ENCODE data around the gene NTSR2. TPM values are rescaled to one million over a fixed set of nuclear protein-coding genes. Genes with fewer than 3 reads are reported as not detected.
"Not testable (repeated sequence)": the region's sequence is repeated elsewhere in the genome, so short reads cannot be mapped to it uniquely, and the experiment has no call there.

Gene NTSR2
- total and polyA plus RNA-seq, 2 donors (not counting 3 experiments of a cell fraction or from before 2014, with no cell fraction given): not detected

DNA sequence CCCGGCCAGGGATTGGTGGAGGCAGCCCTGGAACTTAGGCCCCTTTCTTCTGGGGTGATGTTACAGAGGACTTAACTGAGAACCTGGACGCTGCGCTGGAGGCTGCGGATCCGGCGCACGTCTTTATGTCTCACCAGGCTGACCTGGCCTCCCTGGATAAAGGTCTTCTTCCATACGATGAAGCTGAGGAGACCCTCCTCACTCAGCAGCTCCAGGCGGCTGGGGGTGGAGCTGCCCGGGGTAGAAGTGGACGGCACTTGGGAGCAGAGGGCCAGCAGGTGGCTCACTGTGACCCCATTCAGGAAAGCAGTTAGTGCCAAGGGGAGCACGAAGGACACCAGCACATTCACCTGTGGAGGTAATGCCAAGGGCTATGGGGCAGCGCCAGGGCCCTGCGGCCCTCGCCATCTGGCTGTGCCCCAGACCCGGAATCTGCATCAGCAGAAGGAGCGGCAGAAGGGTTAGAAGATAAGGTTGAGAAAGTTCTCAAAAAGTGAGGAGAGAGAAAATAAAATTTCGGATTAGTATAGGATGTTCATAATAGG lies 8.0 kb downstream of the NTSR2 start:
- intact Hi-C loops (cut with micrococcal nuclease) (no loop called here), dilution Hi-C loops (cut with MboI; ENCODE audit: extremely low pct_ligation_motif_present, low sequenced_read_pairs) (no loop called here)
- no peaks in the 10 kb centered on the region for H3K79me2 ChIP-seq (ENCODE audit: control insufficient read depth, insufficient read depth, low read length)
- no TSS peak for BruUV-seq (replicated peaks)
- no peak overlapping the region for H3K9ac ChIP-seq (replicated peaks; ENCODE audit: extremely low read depth, insufficient read depth, low read length)
- H3K9me1 ChIP-seq (replicated peaks; ENCODE audit: control insufficient read depth, extremely low read depth, insufficient read depth, low read length): no peaks in the 10 kb centered on the region
- no peaks in the 10 kb centered on the region for H3K27me3 ChIP-seq (ENCODE audit: control insufficient read depth in 2 of 2, insufficient read depth in 2 of 2, low read length in 2 of 2)
- no peaks in the 10 kb centered on the region for H4K20me1 ChIP-seq (replicated peaks; ENCODE audit: control insufficient read depth, extremely low read depth, insufficient read depth, low read length)
- CTCF ChIA-PET: no interaction called here
- no peak overlapping the region for H3K27ac ChIP-seq (ENCODE audit: insufficient read depth, low read depth, low read length)
- POLR2A ChIA-PET: no interaction called here
- H3K4me1 ChIP-seq (ENCODE audit: control insufficient read depth, extremely low read depth, insufficient read depth, low read length): no peaks in the 10 kb centered on the region
- no peak for TF ChIP-seq FOS (IDR thresholded peaks at IDR 0.05; ENCODE audit: borderline replicate concordance, insufficient read depth, low read length)
- TF ChIP-seq, protein P1, sequence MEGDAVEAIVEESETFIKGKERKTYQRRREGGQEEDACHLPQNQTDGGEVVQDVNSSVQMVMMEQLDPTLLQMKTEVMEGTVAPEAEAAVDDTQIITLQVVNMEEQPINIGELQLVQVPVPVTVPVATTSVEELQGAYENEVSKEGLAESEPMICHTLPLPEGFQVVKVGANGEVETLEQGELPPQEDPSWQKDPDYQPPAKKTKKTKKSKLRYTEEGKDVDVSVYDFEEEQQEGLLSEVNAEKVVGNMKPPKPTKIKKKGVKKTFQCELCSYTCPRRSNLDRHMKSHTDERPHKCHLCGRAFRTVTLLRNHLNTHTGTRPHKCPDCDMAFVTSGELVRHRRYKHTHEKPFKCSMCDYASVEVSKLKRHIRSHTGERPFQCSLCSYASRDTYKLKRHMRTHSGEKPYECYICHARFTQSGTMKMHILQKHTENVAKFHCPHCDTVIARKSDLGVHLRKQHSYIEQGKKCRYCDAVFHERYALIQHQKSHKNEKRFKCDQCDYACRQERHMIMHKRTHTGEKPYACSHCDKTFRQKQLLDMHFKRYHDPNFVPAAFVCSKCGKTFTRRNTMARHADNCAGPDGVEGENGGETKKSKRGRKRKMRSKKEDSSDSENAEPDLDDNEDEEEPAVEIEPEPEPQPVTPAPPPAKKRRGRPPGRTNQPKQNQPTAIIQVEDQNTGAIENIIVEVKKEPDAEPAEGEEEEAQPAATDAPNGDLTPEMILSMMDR (IDR thresholded peaks at IDR 0.05; ENCODE audit: extremely low read depth in 1 of 2, insufficient read depth in 1 of 2, low read depth in 1 of 2, low read length in 2 of 2): no peak
- no peak for TF ChIP-seq EZH2 (IDR thresholded peaks at IDR 0.05; ENCODE audit: borderline replicate concordance, low read depth, low read length, severe bottlenecking)
- TF ChIP-seq POLR2A (IDR thresholded peaks at IDR 0.05; ENCODE audit: low read depth, low read length): no peak
- TF ChIP-seq JUN (IDR thresholded peaks at IDR 0.05; ENCODE audit: borderline replicate concordance, insufficient read depth, insufficient read length, low read depth): no peak
- TF ChIP-seq MYC (IDR thresholded peaks at IDR 0.05; ENCODE audit: low read depth, low read length): no peak
- TF ChIP-seq POLR2AphosphoS5 (IDR thresholded peaks at IDR 0.05; ENCODE audit: insufficient read depth, low read depth, low read length): no peak
- no peak for TF ChIP-seq GATA2 (IDR thresholded peaks at IDR 0.05; ENCODE audit: insufficient read depth, insufficient read length, low read depth, low read length)
- H2AFZ ChIP-seq (ENCODE audit: low read depth, low read length): no peak overlapping the region
- H3K36me3 ChIP-seq (ENCODE audit: control insufficient read depth in 2 of 2, extremely low read depth in 1 of 2, insufficient read depth in 2 of 2, low read length in 2 of 2): no peaks in the 10 kb centered on the region
- H3K4me3 ChIP-seq (replicated peaks in 1 of 3; ENCODE audit: insufficient read depth in 1 of 3, low read depth in 1 of 3, low read length in 3 of 3): no peak overlapping the region
- no peak overlapping the region for H3K4me2 ChIP-seq (ENCODE audit: insufficient read depth, low read length)
- no peaks in the 10 kb centered on the region for H3K9me3 ChIP-seq (replicated peaks; ENCODE audit: control insufficient read depth, insufficient read depth, low read length)
- FAIRE-seq: no peak
- DNase-seq (ENCODE audit: low read depth, low spot score): no peak

DNA sequence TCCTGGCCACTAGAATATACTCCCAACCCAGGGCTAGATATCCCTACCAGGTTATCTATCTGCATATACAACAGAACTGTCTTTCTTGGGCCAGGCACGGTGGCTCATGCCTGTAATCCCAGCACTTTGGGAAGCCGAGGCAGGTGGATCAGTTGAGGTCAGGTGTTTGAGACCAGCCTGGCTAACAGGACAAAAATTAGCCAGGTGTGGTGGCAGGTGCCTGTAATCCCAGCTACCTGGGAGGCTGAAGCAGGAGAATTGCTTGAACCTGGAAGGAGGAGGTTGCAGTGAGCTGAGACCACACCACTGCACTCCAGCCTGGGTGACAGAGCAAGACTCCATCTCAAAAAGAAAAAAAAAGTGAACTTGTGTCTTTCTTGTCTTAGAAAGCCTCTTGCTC lies 9.6 kb downstream of the NTSR2 start:
- H3K9me3 ChIP-seq (replicated peaks; ENCODE audit: control insufficient read depth, insufficient read depth, low read length); H4K20me1 ChIP-seq (replicated peaks; ENCODE audit: control insufficient read depth, extremely low read depth, insufficient read depth, low read length); H3K27me3 ChIP-seq (ENCODE audit: control insufficient read depth in 2 of 2, insufficient read depth in 2 of 2, low read length in 2 of 2); BruUV-seq (replicated peaks); CTCF ChIA-PET; H3K4me1 ChIP-seq (ENCODE audit: control insufficient read depth, extremely low read depth, insufficient read depth, low read length); H3K9me1 ChIP-seq (replicated peaks; ENCODE audit: control insufficient read depth, extremely low read depth, insufficient read depth, low read length); H3K9ac ChIP-seq (replicated peaks; ENCODE audit: extremely low read depth, insufficient read depth, low read length); H2AFZ ChIP-seq (ENCODE audit: low read depth, low read length); H3K36me3 ChIP-seq (ENCODE audit: control insufficient read depth in 2 of 2, extremely low read depth in 1 of 2, insufficient read depth in 2 of 2, low read length in 2 of 2); H3K27ac ChIP-seq (ENCODE audit: insufficient read depth, low read depth, low read length); H3K79me2 ChIP-seq (ENCODE audit: control insufficient read depth, insufficient read depth, low read length); dilution Hi-C loops (cut with MboI; ENCODE audit: extremely low pct_ligation_motif_present, low sequenced_read_pairs); H3K4me2 ChIP-seq (ENCODE audit: insufficient read depth, low read length); DNase-seq (ENCODE audit: low read depth, low spot score); FAIRE-seq; H3K4me3 ChIP-seq (replicated peaks in 1 of 3; ENCODE audit: insufficient read depth in 1 of 3, low read depth in 1 of 3, low read length in 3 of 3); POLR2A ChIA-PET; intact Hi-C loops (cut with micrococcal nuclease): not testable (repeated sequence)
